Activated CD4-positive, alpha-beta T cell treated with anti-CD3 and anti-CD28 coated beads for 1 hour (primary cell): ENCODE data around the gene RBM39.
"Not testable (repeated sequence)": the region's sequence is repeated elsewhere in the genome, so short reads cannot be mapped to it uniquely, and the experiment has no call there.

Experiments used
- DNase-seq: peaks from one replicate; pipeline ENCODE4 v3.0.0-alpha.2; 2020

The RBM39 gene

GRCh38 chr20:35741892-35742740 lies at the start of gene RBM39:
Gene RBM39 (minus strand): TSS chr20:35742260. CDS start chr20:35740874, 1,386 bp downstream.
- peak; percentile 99 for DNase-seq

DNA sequence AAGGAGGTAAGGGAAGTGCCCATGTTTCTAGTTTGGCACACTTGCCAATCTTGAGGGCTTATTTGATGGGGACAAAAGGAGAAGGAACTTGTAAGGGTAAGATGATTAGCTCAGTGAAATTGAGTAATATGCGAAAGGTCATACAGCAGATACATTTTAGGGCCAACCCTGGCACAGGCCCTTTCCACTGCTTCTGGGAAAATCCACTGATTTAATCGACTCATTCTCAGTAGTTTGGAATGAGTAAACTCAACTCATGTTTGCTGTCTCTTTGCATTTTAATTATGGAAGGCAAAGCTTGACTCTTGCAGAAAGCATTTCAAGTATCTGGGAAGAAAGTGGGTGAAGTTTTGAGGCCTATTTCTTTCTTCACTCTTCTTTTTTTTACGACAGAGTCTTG lies 49.8 kb upstream of the RBM39 start:
- DNase-seq, result no peak

GRCh38 chr20:35791097-35791496 lies 49.0 kb upstream of the RBM39 start:
- no peak for DNase-seq

DNA sequence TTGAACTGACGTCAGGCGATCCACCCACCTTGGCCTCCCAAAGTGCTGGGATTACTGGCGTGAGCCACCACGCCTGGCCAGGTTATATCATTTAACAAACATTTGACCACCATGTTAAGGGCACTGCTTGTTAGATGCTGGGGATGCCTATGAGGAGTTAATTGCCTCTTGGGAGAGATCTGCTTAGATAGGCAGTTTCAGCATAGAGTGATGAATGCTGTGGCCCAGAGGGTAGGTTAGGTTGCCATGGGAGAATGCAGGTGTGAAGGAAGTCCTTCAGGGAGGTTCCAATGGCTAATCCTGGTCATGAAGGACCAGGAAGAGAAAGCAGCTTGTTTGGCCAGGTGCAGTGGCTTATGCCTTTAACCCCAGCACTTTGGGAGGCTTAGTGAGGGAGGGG lies 46.7 kb upstream of the RBM39 start:
- no peak for DNase-seq

DNA sequence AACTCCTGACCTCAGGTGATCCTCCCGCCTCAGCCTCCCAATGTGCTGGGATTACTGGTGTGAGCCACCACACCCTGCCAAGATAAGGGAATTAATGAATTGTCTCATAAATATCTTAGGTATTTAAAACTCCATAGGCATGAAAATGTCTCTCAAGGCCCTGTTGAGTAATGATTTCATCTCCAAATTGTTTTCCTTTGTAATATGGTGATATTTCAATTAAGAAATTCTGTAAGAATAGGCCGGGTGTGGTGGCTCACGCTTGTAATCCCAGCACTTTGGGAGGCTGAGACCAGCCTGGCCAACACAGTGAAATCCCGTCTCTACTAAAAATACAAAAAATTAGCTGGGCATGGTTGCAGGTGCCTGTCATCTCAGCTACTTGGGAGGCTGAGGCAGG lies 43.5 kb upstream of the RBM39 start:
- DNase-seq, result not testable (repeated sequence)

- DNase-seq, result not testable (repeated sequence)
Measured at GRCh38 chr20:35783811-35784210, 41.8 kb upstream of the RBM39 start.

GRCh38 chr20:35776513-35777101 lies 34.5 kb upstream of the RBM39 start:
- no peak for DNase-seq

GRCh38 chr20:35774391-35774790 lies 32.3 kb upstream of the RBM39 start:
- no peak for DNase-seq

- DNase-seq, result peak; percentile 8
Measured at GRCh38 chr20:35773154-35773751, 31.2 kb upstream of the RBM39 start.

- no peak for DNase-seq
Measured at GRCh38 chr20:35772563-35773058, 30.6 kb upstream of the RBM39 start.

DNA sequence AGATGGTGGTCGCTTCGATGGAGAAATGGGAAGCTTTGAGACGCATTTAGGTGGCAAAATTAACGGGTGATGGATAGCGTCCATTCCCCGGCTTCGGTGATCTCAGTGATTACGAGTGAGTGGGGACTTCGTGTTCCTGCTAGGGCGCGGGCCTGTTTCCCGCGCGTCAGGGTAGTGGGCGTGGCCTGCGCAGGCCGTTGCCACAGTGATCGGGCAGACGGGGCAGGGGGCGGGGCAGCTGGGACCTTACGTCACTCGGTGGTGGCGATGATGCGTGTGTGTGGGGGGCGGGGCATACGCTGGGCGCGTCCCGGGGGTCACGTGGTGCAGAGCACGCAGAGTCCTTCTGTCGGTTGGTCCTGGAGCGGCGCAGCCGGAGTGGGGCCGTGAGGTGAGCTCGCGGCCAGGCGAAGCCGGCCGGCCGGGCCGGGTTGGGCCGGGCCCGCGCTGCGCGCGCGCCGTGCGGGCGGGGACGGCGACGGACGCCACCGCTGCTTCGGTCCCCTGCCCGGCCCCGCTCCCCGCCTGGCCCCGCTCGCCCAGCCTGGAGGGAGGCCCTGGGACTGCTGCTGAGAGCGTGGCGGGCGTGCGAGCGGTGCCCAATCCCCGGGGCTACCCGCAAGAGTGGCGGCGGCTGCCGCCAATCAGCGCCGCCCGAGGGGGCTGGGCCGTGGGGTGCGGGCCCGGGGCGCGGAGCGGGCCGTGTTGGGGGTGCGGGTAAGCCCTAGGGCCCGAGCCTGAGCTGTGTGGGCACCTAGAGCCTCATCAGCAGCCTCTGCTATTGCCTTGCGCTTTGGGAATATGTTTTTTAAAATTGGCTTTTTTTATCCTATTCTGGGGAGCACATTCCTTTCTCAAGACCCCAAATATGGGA lies 29.9 kb upstream of the RBM39 start, which contains the start of gene PHF20:
TSS of gene PHF20 (plus strand) at position 327 of the 874 bp plus-strand sequence. CDS start 29,508 bp downstream, outside the sequence.
- DNase-seq, result peak; percentile 100

DNA sequence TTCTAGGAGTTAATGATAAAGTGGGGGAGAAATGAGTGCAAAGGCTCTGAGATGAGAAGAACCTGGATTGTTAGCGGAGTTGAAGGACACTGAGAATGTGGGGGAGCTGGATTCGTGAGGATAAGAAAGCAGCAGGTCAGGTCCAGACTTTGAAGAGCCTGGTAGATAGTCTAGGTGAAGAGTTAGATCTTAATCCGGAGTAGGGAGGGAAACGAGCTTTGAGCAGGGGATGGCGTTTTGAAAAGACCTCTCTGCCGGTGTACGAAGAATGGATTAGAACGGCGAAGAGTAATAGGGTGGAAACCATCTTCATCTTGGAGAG lies 29.3 kb upstream of the RBM39 start:
- DNase-seq, result no peak

- no peak for DNase-seq
Measured at GRCh38 chr20:35768731-35769664, 26.9 kb upstream of the RBM39 start.

GRCh38 chr20:35767683-35768481 lies 25.8 kb upstream of the RBM39 start:
- peak; percentile 39 for DNase-seq

GRCh38 chr20:35766843-35767242 lies 24.8 kb upstream of the RBM39 start:
- no peak for DNase-seq

GRCh38 chr20:35764936-35765335 lies 22.9 kb upstream of the RBM39 start:
- DNase-seq, result not testable (repeated sequence)

DNA sequence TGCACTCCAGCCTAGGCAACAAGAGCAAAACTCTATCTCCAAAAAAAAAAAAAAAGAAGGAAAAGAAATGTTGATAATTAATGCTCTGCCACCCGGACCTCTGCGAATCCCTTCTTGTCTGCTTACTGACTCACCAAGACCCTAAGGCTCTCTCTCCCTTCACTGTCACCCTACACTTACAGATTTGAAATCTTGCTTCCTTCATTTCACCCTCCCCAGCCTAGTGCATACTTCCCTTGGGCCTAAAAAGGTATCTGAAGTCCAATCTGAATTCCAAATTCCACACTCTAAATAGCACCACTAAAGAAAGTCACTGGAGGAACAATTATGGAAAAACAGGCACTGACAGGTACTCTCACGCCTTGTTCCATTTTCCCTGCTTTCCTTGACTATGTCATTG lies 20.4 kb upstream of the RBM39 start:
- no peak for DNase-seq

GRCh38 chr20:35761548-35761947 lies 19.5 kb upstream of the RBM39 start:
- not testable (repeated sequence) for DNase-seq

- no peak for DNase-seq
Measured at GRCh38 chr20:35757098-35757705, 15.1 kb upstream of the RBM39 start.

GRCh38 chr20:35756404-35756803 lies 14.3 kb upstream of the RBM39 start:
- no peak for DNase-seq
